GM19397 (cell line): Measurements from ENCODE around the gene MTRF1L.

Experiments
- ATAC-seq: cut with Tn5 transposase; IDR thresholded peaks from one replicate; pipeline ENCODE4 v1.9.1; 2021; ENCODE audit warnings: mild to moderate bottlenecking, moderate library complexity; ENCODE audit not compliant: unreplicated experiment

Gene MTRF1L, protein sequence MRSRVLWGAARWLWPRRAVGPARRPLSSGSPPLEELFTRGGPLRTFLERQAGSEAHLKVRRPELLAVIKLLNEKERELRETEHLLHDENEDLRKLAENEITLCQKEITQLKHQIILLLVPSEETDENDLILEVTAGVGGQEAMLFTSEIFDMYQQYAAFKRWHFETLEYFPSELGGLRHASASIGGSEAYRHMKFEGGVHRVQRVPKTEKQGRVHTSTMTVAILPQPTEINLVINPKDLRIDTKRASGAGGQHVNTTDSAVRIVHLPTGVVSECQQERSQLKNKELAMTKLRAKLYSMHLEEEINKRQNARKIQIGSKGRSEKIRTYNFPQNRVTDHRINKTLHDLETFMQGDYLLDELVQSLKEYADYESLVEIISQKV

DNA sequence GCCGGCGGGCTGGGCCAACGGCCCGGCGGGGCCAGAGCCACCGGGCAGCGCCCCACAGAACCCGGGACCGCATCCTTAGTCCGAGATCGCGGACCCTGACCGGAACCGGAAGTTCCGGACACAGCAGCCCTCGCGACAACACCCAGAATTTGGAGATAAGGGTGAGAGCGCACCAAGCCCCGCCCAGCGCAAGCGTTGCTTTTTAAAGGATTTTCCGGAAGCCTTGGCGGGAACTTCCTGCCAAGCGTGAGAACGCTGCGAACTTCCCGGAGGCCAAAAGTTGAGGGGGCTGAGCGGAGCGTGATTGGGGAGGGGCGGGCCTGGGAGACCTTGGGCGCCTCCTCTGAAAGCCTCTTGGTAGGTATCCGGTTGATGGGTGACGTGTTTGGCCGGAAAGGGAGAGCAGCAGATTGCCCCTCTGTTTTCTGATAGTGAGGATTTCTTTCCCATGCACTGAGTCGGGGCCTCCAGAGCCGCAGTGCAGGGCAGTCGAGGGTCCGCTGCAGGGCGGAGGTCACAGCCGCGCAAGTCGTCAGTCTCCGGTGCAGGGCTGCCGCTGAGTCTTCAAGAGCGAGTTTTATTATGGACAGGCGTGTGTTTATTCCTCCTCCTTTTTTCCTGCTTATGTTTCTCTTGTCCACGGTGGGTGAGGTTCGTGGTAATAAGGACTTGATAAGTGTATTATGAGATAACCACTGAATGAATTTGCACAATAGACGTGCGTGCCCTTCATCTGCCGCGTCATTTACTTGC lies at the start of gene MTRF1L:
MTRF1L (minus strand) TSS at position 97 of the 753 bp plus-strand sequence; CDS start at position 73, 24 bp downstream.
- peak; percentile 97 for ATAC-seq

DNA sequence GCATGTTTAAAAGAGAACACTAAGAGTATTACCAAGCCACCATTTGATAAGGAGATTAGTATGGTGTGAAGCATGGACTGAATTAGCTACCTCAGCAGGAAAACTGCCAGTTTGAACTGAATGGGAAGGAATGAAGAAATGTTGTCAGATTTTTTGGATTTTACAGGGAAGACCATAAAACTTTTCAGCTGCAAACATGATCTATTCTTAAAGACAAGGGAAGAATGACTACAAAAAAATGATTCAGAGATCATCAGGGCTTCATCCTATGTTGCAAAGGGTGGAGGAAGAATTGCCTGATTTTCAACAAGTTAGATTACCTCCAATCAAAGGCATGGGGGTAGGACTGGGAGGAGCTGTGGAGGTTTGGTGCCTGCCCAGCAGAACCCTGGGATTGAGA lies 49.3 kb upstream of the MTRF1L start:
- no peak for ATAC-seq

DNA sequence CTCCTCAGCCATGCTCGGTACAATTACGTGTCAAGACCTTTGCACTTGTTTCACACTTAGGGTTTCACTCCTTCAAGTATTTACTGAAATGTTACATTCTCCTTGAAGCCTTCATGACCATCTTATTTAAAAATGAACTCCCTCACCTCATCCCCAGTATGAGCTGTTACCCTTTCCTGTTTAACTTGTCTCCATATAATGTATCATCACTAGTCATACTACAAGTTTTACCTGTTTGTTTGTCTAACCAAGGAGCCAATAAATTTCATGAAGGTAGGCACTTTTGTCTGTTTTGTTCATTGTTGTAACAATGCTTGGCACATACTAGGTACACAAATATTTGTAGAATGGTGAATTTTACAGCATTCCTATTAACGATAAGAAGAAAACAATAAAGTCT lies 46.1 kb upstream of the MTRF1L start:
- ATAC-seq, result no peak

- ATAC-seq, result no peak
These were observed 44.9 kb upstream of the MTRF1L start for GRCh38 chr6:153047386-153047785.

DNA sequence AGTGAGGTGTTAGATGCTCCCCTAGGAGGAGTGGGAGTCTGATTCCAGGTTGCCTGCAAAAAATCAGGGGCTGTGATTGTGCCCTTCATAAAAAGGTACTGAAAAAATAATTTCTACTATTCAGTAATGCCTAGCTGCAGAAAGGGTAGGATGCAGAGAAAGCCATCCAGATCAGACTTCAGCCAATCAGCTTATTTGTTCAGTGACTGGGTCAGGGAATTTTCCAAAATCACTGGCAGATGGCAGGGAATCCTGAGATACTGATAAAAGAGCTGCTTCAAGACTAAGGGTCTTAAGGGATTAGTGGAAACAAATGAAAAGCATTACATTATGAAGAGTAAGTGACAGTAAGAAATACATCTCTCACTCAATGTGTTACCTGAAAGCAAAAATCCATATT lies 42.8 kb upstream of the MTRF1L start:
- no peak for ATAC-seq

DNA sequence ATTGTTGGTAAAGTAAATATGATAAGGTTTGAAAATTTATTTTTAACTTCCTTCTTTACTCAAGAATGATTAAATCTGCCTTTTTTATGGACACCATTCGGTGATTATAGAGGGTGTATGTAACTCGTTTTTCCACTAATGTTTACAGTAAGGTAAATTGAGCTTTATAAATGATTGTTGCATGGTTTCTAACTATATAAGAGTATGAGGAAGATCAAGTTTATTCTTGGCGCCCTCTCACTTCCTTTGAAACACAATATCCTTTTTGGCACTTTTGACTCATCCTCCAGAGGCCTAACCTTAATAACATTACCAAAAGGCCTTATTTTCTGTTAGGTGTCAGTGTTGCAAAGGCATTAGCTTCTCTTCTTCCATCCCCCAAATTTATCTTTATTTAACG lies 41.8 kb upstream of the MTRF1L start:
- ATAC-seq, result no peak

DNA sequence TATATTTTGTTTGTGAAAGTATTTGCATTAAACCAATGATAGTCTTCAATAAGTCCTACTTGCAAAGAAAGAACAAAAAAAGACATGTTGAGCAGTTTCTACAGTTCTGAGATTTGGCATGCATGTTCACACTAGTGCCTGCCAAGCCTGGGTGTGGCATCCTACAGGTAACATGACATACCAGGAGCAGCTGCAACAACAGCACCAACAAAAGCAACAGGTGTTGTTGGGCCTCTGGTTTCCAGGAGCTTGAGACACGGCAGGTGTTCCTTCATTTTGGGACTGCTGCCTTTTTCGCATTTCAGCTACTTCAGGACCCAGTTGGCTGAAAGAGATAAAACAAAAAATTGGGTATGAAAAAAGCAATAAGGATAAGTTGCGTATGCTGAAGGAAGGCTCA lies 41.2 kb upstream of the MTRF1L start:
- ATAC-seq, result no peak

DNA sequence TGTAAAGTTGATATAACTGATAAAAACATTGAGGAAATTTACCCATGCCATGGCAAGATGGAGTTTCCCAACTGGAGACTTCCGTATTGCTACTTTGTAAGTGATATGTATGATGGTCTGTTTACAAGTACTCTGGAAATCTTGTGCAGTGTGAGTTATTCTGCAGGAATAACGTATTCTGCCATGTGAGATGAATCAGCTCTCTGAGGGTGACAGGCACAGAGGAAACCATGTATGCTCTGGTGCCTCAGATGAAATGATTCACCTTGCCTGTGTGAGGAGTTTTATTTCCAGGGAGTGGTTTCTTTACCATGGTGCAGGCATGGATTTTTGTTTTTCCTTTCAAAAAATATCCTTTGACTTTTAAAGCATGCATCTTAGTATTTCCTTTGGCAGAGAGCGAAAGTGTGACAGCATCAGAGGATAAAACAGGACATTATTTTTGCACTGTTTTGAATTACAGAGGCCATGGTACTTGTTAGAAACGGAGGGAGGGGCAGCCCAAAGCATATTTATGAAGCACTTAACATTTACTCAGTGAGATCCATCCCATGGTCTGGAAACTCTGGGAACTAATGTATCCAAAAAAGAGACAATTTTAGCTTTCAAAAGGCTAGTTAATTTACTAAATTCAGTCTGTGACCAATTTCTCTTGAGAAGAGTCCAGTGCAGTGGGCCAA lies 36.0 kb upstream of the MTRF1L start:
- ATAC-seq, result no peak

DNA sequence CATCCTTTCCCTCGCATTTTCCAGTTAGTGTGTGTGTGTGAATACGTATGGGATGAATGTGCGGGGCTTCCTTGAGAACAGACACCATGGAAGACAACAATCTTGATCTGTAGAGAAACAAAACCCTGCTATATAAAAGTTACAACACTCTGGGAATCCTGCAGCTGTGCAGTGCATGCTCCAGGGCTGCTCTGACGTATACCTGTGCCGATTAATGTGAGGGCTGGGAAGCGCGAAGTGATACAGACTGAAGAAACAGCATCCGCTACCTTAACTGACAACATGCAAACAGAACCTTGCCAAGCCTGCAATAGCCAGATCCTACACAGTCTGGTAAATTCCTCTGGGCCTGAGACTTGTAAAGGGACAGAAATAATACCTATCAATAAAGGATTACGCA lies 31.6 kb upstream of the MTRF1L start:
- no peak for ATAC-seq

GRCh38 chr6:153032255-153032882 lies 29.9 kb upstream of the MTRF1L start:
- no peak for ATAC-seq

GRCh38 chr6:153031335-153031955 lies 28.9 kb upstream of the MTRF1L start:
- ATAC-seq, result no peak

DNA sequence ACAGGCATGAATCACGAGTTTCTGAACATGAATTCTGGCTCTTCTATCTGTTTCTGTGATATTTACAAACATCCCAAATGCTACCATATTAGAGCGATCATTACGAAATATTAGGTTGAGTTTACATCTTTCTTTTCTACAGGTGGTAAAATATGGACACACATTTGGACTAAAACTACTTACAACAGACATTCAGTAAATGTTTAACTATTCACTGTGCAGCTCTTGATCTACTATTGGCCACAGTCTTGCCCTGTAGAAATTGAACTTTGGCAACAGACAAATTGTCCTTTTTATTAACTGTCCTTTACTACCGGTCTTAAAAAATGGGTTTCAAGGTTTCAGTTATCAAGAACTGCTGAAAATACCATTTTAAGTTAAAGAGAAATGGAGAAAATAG lies 26.5 kb upstream of the MTRF1L start:
- ATAC-seq, result no peak

GRCh38 chr6:153028286-153028685 lies 25.8 kb upstream of the MTRF1L start:
- ATAC-seq, result no peak

DNA sequence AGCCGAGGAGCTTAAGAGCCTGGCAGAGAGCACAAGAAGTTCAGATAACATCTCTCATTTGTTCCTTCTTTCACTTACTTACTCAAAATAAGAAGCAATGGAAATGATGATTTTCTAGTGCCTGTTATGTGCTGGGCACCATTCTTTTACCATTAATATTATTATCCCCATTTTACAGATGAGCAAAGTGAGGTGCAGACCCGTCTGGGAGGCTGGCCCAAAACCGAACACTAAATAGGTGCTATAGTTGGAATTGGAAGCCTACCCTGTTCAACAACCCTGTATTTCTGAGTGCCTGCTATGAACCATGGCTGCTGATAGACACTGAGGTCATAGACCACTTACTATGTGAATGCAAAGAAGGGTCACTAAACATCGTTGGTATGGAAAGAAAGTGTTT lies 25.0 kb upstream of the MTRF1L start:
- ATAC-seq, result no peak

- peak; percentile 7 for ATAC-seq
These were observed 22.2 kb upstream of the MTRF1L start for GRCh38 chr6:153024709-153025017.

GRCh38 chr6:153023977-153024708 lies 21.6 kb upstream of the MTRF1L start:
- peak; percentile 97 for ATAC-seq

DNA sequence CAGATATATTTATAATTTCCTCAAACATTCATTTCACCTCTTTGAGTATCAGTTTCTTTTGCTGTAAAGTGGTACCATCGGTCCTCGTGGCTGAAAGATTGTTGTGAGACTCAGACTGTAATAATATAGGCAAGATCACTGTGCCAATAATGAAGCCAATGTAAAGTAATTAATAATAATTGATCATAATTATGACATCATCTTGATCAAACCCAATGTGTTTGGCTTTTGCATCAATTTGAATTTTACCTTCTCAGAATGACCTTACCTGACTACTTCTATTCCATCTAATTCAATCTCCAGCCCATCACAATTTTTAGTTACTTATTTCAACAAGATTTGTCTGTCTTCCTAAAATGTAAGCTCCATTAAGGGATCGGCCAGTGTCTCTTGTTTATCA lies 15.8 kb upstream of the MTRF1L start:
- ATAC-seq, result no peak

- no peak for ATAC-seq
These were observed 14.3 kb upstream of the MTRF1L start for GRCh38 chr6:153016846-153017245.

DNA sequence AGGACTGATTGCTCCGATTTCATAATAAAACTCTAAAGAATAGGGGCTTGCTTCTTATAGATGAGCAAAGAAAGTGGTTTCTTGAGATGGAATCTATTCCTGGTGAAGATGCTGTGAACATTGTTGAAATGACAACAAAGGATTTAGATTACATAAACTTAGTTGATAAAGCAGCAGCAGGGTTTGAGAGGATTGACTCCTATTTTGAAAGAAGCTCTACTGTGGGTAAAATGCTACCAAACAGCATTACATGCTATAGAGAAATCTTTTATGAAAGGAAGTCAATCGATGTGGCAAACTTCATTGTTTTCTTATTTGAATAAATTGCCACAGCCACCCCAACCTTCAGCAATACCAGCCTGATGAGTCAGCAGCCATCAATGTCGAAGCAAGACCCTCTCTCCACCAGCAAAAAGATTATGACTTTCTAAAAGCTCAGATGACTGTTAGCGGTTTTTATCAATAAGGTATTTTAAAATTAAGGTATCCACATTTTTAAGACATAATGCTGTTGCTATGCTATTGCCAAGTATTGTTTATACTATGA lies 12.7 kb upstream of the MTRF1L start:
- no peak for ATAC-seq

DNA sequence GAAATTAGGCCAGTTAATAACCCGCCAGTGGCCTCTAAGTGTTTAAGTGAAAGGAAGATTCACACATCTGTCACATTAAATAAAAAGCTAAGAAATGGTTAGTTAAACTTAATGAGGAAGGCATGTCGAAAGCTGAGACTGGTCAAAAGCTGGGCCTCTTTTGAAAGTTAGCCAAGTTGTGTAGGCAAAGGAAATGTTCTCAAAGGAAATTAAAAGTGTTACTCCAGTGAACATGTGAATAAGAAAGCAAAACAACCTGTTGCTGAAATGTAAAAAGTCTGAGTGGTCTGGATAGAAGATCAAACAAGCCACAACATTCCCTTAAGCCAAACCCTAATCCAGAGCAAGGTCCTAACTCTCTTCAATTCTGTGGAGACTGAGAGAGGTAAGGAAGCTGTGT lies 10.9 kb upstream of the MTRF1L start:
- ATAC-seq, result no peak
